Karpas-422 (cell line): ENCODE data around the gene LRRC71. TPM values are rescaled to one million over a fixed set of nuclear protein-coding genes. Genes with fewer than 3 reads are reported as not detected.

Experiments
- DNase-seq: peaks from one replicate; pipeline ENCODE4 v3.0.0-alpha.2; 2015
- H2AFZ ChIP-seq: fragments of 200-600 bp; sonication (generic); 2 replicates; pipeline ENCODE4 v1.6.1; 2014; ENCODE audit warnings: antibody characterized with exemption, low read length, mixed read lengths
- H3K27ac ChIP-seq: fragments of 200-600 bp; sonication (generic); 2 replicates; pipeline ENCODE4 v1.5.1; 2014; ENCODE audit warnings: mild to moderate bottlenecking, low read length, moderate library complexity
- H3K27me3 ChIP-seq: fragments of 200-600 bp; sonication (generic); 2 replicates; pipeline ENCODE4 v1.6.1; 2014; ENCODE audit warnings: low read length, mixed read lengths
- H3K36me3 ChIP-seq: fragments of 200-600 bp; sonication (generic); 2 replicates; pipeline ENCODE4 v1.6.1; 2014; ENCODE audit warnings: low read length, mixed read lengths; ENCODE audit not compliant: insufficient read depth
- H3K4me1 ChIP-seq: fragments of 200-600 bp; sonication (generic); 2 replicates; pipeline ENCODE4 v1.6.1; 2014; ENCODE audit warnings: mild to moderate bottlenecking, low read length, mixed read lengths
- H3K4me2 ChIP-seq: fragments of 200-600 bp; sonication (generic); 2 replicates; pipeline ENCODE4 v1.6.1; 2014; ENCODE audit warnings: low read length, low read depth, mild to moderate bottlenecking; ENCODE audit not compliant: poor library complexity, severe bottlenecking
- H3K4me3 ChIP-seq: fragments of 200-600 bp; sonication (generic); 2 replicates; pipeline ENCODE4 v1.5.1; 2014; ENCODE audit warnings: mild to moderate bottlenecking, antibody characterized with exemption, low read length, mixed read lengths
- H3K79me2 ChIP-seq: fragments of 200-600 bp; sonication (generic); 2 replicates; pipeline ENCODE4 v1.6.1; 2014; ENCODE audit warnings: mild to moderate bottlenecking, low read length, mixed read lengths
- H3K9ac ChIP-seq: fragments of 200-600 bp; sonication (generic); 2 replicates; pipeline ENCODE4 v1.6.0; 2014; ENCODE audit warnings: low read length
- H3K9me2 ChIP-seq: fragments of 200-600 bp; sonication (generic), shearing (Covaris generic); replicated peaks from 2 replicates; pipeline ENCODE4 v1.6.0; 2014; ENCODE audit warnings: mild to moderate bottlenecking, low read length, moderate library complexity; ENCODE audit not compliant: insufficient read depth
- H3K9me3 ChIP-seq: fragments of 300-700, 200-600 bp; sonication (generic); 2 replicates; pipeline ENCODE4 v1.6.1; 2014; ENCODE audit warnings: low read length, mixed read lengths
- H4K20me1 ChIP-seq: fragments of 200-600 bp; sonication (generic); 2 replicates; pipeline ENCODE4 v1.6.1; 2014; ENCODE audit warnings: mild to moderate bottlenecking, antibody characterized with exemption, low read length, low read depth; ENCODE audit not compliant: insufficient read depth
- total RNA-seq: library from RNA; depleted of rRNA; stranded (reverse); fragments of >200 nt; shearing (Covaris generic); gene quantifications from 2 replicates; pipeline ENCODE4 v1.2.3, GENCODE V29; 2014; ENCODE audit warnings: low replicate concordance

The LRRC71 gene
- total RNA-seq, 1 experiment from 2014 or later, result not detected

GRCh38 chr1:156905651-156906050, 14.8 kb upstream of the LRRC71 start:
- Histone ChIP-seq H3K9ac (no peak overlapping the region), H3K27me3 (no peaks in the 10 kb centered on the region), H4K20me1 (no peaks in the 10 kb centered on the region), H3K79me2 (no peaks in the 10 kb centered on the region), H3K9me2 (no peaks in the 10 kb centered on the region), H3K9me3 (no peaks in the 10 kb centered on the region), H3K4me2 (no peak overlapping the region), H3K4me1 (peaks cover 9% of the 10 kb centered on the region), H3K4me3 (no peak overlapping the region), H2AFZ (no peak overlapping the region), H3K36me3 (no peaks in the 10 kb centered on the region), H3K27ac (no peak overlapping the region)
- no peak for DNase-seq

GRCh38 chr1:156906206-156906906, 14.1 kb upstream of the LRRC71 start:
- no peaks in the 10 kb centered on the region for H3K9me2 ChIP-seq
- H3K27me3 ChIP-seq, result no peaks in the 10 kb centered on the region
- H4K20me1 ChIP-seq, result no peaks in the 10 kb centered on the region
- H2AFZ ChIP-seq, result 0 out of 2 replicates have a peak overlapping the region, but pooled peaks have one; percentile 95
- H3K36me3 ChIP-seq, result no peaks in the 10 kb centered on the region
- peaks cover 9% of the 10 kb centered on the region for H3K4me1 ChIP-seq
- H3K9me3 ChIP-seq, result no peaks in the 10 kb centered on the region
- no peak overlapping the region for H3K4me2 ChIP-seq
- DNase-seq, result no peak
- H3K9ac ChIP-seq, result no peak overlapping the region
- no peak overlapping the region for H3K4me3 ChIP-seq
- H3K79me2 ChIP-seq, result no peaks in the 10 kb centered on the region
- H3K27ac ChIP-seq, result no peak overlapping the region

- no peak overlapping the region for H3K4me2 ChIP-seq
- H2AFZ ChIP-seq, result no peak overlapping the region
- no peaks in the 10 kb centered on the region for H3K9me2 ChIP-seq
- no peak overlapping the region for H3K9ac ChIP-seq
- peaks cover 9% of the 10 kb centered on the region for H3K4me1 ChIP-seq
- no peaks in the 10 kb centered on the region for H4K20me1 ChIP-seq
- H3K4me3 ChIP-seq, result no peak overlapping the region
- no peaks in the 10 kb centered on the region for H3K36me3 ChIP-seq
- no peaks in the 10 kb centered on the region for H3K79me2 ChIP-seq
- no peaks in the 10 kb centered on the region for H3K27me3 ChIP-seq
- DNase-seq, result no peak
- H3K9me3 ChIP-seq, result no peaks in the 10 kb centered on the region
- no peak overlapping the region for H3K27ac ChIP-seq
Measured at GRCh38 chr1:156908541-156908940, 11.9 kb upstream of the LRRC71 start.

GRCh38 chr1:156908955-156909354, 11.5 kb upstream of the LRRC71 start:
- Histone ChIP-seq H4K20me1 (no peaks in the 10 kb centered on the region), H3K9ac (no peak overlapping the region), H3K4me1 (peaks cover 9% of the 10 kb centered on the region), H2AFZ (no peak overlapping the region), H3K9me3 (no peaks in the 10 kb centered on the region), H3K36me3 (no peaks in the 10 kb centered on the region), H3K4me3 (no peak overlapping the region), H3K9me2 (no peaks in the 10 kb centered on the region), H3K79me2 (no peaks in the 10 kb centered on the region), H3K27me3 (no peaks in the 10 kb centered on the region), H3K27ac (no peak overlapping the region), H3K4me2 (no peak overlapping the region)
- no peak for DNase-seq

GRCh38 chr1:156909671-156910070, 10.8 kb upstream of the LRRC71 start:
- Histone ChIP-seq H3K27me3 (no peaks in the 10 kb centered on the region), H3K36me3 (no peaks in the 10 kb centered on the region), H3K79me2 (no peaks in the 10 kb centered on the region), H2AFZ (no peak overlapping the region), H3K27ac (no peak overlapping the region), H3K9me2 (no peaks in the 10 kb centered on the region), H3K4me3 (no peak overlapping the region), H3K4me1 (peaks cover 9% of the 10 kb centered on the region), H4K20me1 (no peaks in the 10 kb centered on the region), H3K9ac (no peak overlapping the region), H3K4me2 (no peak overlapping the region), H3K9me3 (no peaks in the 10 kb centered on the region)
- DNase-seq, result no peak

- peaks cover 9% of the 10 kb centered on the region for H3K4me1 ChIP-seq
- H3K27me3 ChIP-seq, result no peaks in the 10 kb centered on the region
- no peak overlapping the region for H3K4me3 ChIP-seq
- no peaks in the 10 kb centered on the region for H3K9me3 ChIP-seq
- no peaks in the 10 kb centered on the region for H3K36me3 ChIP-seq
- H3K27ac ChIP-seq, result no peak overlapping the region
- H3K4me2 ChIP-seq, result no peak overlapping the region
- no peaks in the 10 kb centered on the region for H3K9me2 ChIP-seq
- no peaks in the 10 kb centered on the region for H3K79me2 ChIP-seq
- DNase-seq, result peak; percentile 77
- no peak overlapping the region for H2AFZ ChIP-seq
- H3K9ac ChIP-seq, result no peak overlapping the region
- no peaks in the 10 kb centered on the region for H4K20me1 ChIP-seq
Measured at GRCh38 chr1:156910309-156910782, 10.1 kb upstream of the LRRC71 start.

GRCh38 chr1:156911577-156912298, 8.7 kb upstream of the LRRC71 start:
- Histone ChIP-seq H3K36me3 (no peaks in the 10 kb centered on the region), H2AFZ (no peak overlapping the region), H3K9ac (no peak overlapping the region), H3K4me1 (peaks cover 9% of the 10 kb centered on the region), H3K27me3 (no peaks in the 10 kb centered on the region), H4K20me1 (no peaks in the 10 kb centered on the region), H3K4me2 (no peak overlapping the region), H3K27ac (no peak overlapping the region), H3K79me2 (no peaks in the 10 kb centered on the region), H3K9me3 (no peaks in the 10 kb centered on the region), H3K4me3 (no peak overlapping the region), H3K9me2 (no peaks in the 10 kb centered on the region)
- DNase-seq, result no peak

GRCh38 chr1:156912310-156912709, 8.1 kb upstream of the LRRC71 start:
- H2AFZ ChIP-seq, result no peak overlapping the region
- H3K27ac ChIP-seq, result no peak overlapping the region
- H3K9ac ChIP-seq, result no peak overlapping the region
- no peaks in the 10 kb centered on the region for H3K9me2 ChIP-seq
- no peak for DNase-seq
- no peak overlapping the region for H3K4me2 ChIP-seq
- no peak overlapping the region for H3K4me3 ChIP-seq
- peaks cover 3% of the 10 kb centered on the region for H3K4me1 ChIP-seq
- no peaks in the 10 kb centered on the region for H3K36me3 ChIP-seq
- H3K9me3 ChIP-seq, result no peaks in the 10 kb centered on the region
- H3K79me2 ChIP-seq, result no peaks in the 10 kb centered on the region
- no peaks in the 10 kb centered on the region for H4K20me1 ChIP-seq
- H3K27me3 ChIP-seq, result no peaks in the 10 kb centered on the region
